NB4 (cell line): Measurements from ENCODE around the gene CCDC40.

Source experiments
- MAX ChIP-seq: IDR thresholded peaks from 2 replicates; pipeline ENCODE4 v1.6.1; 2011; ENCODE audit warnings: low read depth, low read length
- POLR2A ChIP-seq: IDR thresholded peaks from 2 replicates; pipeline ENCODE4 v1.6.1; 2011; ENCODE audit warnings: mild to moderate bottlenecking; ENCODE audit not compliant: insufficient read length; ENCODE audit errors: extremely low read depth
- TF ChIP-seq, protein P1 (sequence below): IDR thresholded peaks from one replicate; pipeline ENCODE4 v1.5.1; 2012; ENCODE audit warnings: low read depth, low read length

- TF ChIP-seq, protein P1, sequence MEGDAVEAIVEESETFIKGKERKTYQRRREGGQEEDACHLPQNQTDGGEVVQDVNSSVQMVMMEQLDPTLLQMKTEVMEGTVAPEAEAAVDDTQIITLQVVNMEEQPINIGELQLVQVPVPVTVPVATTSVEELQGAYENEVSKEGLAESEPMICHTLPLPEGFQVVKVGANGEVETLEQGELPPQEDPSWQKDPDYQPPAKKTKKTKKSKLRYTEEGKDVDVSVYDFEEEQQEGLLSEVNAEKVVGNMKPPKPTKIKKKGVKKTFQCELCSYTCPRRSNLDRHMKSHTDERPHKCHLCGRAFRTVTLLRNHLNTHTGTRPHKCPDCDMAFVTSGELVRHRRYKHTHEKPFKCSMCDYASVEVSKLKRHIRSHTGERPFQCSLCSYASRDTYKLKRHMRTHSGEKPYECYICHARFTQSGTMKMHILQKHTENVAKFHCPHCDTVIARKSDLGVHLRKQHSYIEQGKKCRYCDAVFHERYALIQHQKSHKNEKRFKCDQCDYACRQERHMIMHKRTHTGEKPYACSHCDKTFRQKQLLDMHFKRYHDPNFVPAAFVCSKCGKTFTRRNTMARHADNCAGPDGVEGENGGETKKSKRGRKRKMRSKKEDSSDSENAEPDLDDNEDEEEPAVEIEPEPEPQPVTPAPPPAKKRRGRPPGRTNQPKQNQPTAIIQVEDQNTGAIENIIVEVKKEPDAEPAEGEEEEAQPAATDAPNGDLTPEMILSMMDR, result no peak
- TF ChIP-seq POLR2A (no peak), MAX (no peak)
Measured at GRCh38 chr17:80012765-80013741, 23.4 kb upstream of the CCDC40 start.
